GM19455 (cell line): ENCODE data around the gene ENOX1.

Source experiments
- ATAC-seq: cut with Tn5 transposase; IDR thresholded peaks from one replicate; pipeline ENCODE4 v1.9.1; 2021; ENCODE audit not compliant: unreplicated experiment

The ENOX1 gene

GRCh38 chr13:43295825-43296564 is 490.8 kb downstream of the ENOX1 start:
- ATAC-seq = no peak

- no peak for ATAC-seq
Observed at GRCh38 chr13:43295321-43295720, 491.5 kb downstream of the ENOX1 start.

- ATAC-seq = no peak
Observed at GRCh38 chr13:43294412-43294811, 492.4 kb downstream of the ENOX1 start.

- no peak for ATAC-seq
Observed at GRCh38 chr13:43293986-43294385, 492.8 kb downstream of the ENOX1 start.

- no peak for ATAC-seq
Observed at GRCh38 chr13:43293561-43293960, 493.2 kb downstream of the ENOX1 start.

- ATAC-seq = no peak
Observed at GRCh38 chr13:43293008-43293407, 493.8 kb downstream of the ENOX1 start.

- no peak for ATAC-seq
Observed at GRCh38 chr13:43291287-43292060, 495.3 kb downstream of the ENOX1 start.

GRCh38 chr13:43289470-43290255 is 497.1 kb downstream of the ENOX1 start:
- ATAC-seq = no peak

GRCh38 chr13:43286751-43287150 is 500.0 kb downstream of the ENOX1 start:
- no peak for ATAC-seq

GRCh38 chr13:43285933-43286597 is 500.7 kb downstream of the ENOX1 start:
- ATAC-seq = no peak

- ATAC-seq = no peak
Observed at GRCh38 chr13:43284162-43284561, 502.6 kb downstream of the ENOX1 start.

GRCh38 chr13:43279696-43280095 is 507.1 kb downstream of the ENOX1 start:
- ATAC-seq = no peak

- no peak for ATAC-seq
Observed at GRCh38 chr13:43278127-43278526, 508.6 kb downstream of the ENOX1 start.

- no peak for ATAC-seq
Observed at GRCh38 chr13:43277142-43277541, 509.6 kb downstream of the ENOX1 start.

GRCh38 chr13:43274881-43275280 is 511.9 kb downstream of the ENOX1 start:
- ATAC-seq = no peak

GRCh38 chr13:43273362-43273761 is 513.4 kb downstream of the ENOX1 start:
- ATAC-seq = no peak

- no peak for ATAC-seq
Observed at GRCh38 chr13:43272851-43273250, 513.9 kb downstream of the ENOX1 start.

GRCh38 chr13:43271152-43271551 is 515.6 kb downstream of the ENOX1 start:
- ATAC-seq = no peak

GRCh38 chr13:43270130-43270830 is 516.5 kb downstream of the ENOX1 start:
- no peak for ATAC-seq

- ATAC-seq = no peak
Observed at GRCh38 chr13:43269037-43269481, 517.7 kb downstream of the ENOX1 start.
